SU-DHL-6 (cell line): Measurements from ENCODE around the gene MCM9.

Experiments
- CTCF ChIP-seq: fragments of 200-600 bp; sonication (generic); IDR thresholded peaks from one replicate; pipeline ENCODE4 v1.5.1; 2017; ENCODE audit warnings: antibody characterized with exemption, mild to moderate bottlenecking, low read length, moderate library complexity; ENCODE audit not compliant: insufficient read depth, poor library complexity, severe bottlenecking
- EZH2phosphoT487 ChIP-seq: fragments of 200-600 bp; sonication (generic), shearing (Covaris generic); conservative IDR thresholded peaks from 2 replicates; pipeline ENCODE4 v1.6.1; 2018; ENCODE audit warnings: mild to moderate bottlenecking, antibody characterized with exemption, low read length, moderate library complexity, mixed read lengths

DNA sequence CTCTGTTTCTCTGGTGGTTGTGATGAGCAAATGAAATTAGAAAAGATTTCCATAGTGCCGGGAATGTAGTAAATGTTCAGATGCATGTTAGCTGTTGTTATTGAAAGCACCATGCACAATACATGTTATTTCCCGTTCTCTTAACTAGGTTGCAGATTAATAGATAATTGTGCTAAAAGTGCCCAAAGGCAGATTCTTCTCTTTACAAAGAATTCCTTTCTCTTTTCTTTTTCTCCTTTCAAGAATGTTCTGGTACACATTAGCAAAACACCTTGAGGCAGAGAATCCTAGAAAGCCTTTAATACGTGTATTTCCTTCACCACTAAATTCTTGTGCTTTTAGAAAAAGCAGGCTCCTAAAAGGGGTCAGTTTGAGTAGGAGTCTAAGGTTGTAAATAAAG, 162.1 kb downstream of the MCM9 start:
- TF ChIP-seq CTCF (no peak), EZH2phosphoT487 (no peak)
